A673 (cell line): ENCODE data around the gene SLC24A4.

ENCODE experiments used
- EZH2 ChIP-seq: fragments of 200-600 bp; sonication (generic); IDR thresholded peaks from 2 replicates; pipeline ENCODE4 v1.6.1; 2017; ENCODE audit warnings: borderline replicate concordance, low read depth, mild to moderate bottlenecking, mixed read lengths, antibody characterized with exemption, low read length; ENCODE audit not compliant: poor library complexity, severe bottlenecking
- TF ChIP-seq, protein P1 (sequence below): fragments of 300-800, 200-600 bp; sonication (generic); conservative IDR thresholded peaks from 2 replicates; pipeline ENCODE4 v1.5.1; 2017; ENCODE audit warnings: low read depth, mild to moderate bottlenecking, antibody characterized with exemption, low read length, moderate library complexity, mixed read lengths

- TF ChIP-seq, protein P1, sequence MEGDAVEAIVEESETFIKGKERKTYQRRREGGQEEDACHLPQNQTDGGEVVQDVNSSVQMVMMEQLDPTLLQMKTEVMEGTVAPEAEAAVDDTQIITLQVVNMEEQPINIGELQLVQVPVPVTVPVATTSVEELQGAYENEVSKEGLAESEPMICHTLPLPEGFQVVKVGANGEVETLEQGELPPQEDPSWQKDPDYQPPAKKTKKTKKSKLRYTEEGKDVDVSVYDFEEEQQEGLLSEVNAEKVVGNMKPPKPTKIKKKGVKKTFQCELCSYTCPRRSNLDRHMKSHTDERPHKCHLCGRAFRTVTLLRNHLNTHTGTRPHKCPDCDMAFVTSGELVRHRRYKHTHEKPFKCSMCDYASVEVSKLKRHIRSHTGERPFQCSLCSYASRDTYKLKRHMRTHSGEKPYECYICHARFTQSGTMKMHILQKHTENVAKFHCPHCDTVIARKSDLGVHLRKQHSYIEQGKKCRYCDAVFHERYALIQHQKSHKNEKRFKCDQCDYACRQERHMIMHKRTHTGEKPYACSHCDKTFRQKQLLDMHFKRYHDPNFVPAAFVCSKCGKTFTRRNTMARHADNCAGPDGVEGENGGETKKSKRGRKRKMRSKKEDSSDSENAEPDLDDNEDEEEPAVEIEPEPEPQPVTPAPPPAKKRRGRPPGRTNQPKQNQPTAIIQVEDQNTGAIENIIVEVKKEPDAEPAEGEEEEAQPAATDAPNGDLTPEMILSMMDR = no peak
- TF ChIP-seq EZH2 = no peak
These were observed 127.5 kb downstream of the SLC24A4 start for GRCh38 chr14:92450351-92451070.
